Measurements from ENCODE around the gene AIM2.
"Not testable (repeated sequence)": the region's sequence is repeated elsewhere in the genome, so short reads cannot be mapped to it uniquely, and the experiment has no call there.

Gene AIM2, protein sequence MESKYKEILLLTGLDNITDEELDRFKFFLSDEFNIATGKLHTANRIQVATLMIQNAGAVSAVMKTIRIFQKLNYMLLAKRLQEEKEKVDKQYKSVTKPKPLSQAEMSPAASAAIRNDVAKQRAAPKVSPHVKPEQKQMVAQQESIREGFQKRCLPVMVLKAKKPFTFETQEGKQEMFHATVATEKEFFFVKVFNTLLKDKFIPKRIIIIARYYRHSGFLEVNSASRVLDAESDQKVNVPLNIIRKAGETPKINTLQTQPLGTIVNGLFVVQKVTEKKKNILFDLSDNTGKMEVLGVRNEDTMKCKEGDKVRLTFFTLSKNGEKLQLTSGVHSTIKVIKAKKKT
- 2.3 to 72.9 (median 10.7) reads per million in 3 experiments for total RNA-seq

DNA sequence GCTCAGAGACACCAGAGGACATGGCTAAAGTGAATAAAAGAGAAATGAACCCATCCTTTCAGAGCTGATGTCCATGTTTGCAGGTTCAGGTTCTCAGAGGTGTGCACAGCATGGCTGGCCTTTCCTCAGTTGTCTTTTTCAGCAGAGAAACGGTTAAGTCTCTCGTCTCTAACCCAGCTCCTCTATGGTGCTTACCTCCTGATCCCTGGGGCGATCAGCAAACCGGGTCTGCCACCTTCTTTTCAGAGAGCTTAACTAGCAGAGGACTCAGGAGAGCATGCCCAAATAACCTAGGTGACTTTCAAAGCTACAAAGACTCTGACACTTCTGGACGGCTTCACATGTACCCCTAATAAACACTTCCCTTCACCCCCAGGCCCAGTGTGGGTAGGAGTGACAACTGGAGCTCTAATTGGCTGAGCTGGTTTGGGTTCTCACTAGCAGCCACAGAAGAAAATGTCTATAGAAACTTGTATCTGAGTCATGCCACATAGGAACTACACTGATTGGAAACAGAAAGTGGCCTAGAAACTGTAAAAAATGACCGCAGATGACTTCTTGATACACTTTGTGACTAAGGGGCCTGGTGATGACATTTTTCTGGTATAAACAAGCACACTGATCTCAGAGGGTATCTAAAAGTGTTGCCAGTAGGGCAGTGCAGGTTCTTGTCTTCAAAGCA lies at the start of gene AIM2:
AIM2 (minus strand) TSS at position 329 of the 682 bp plus-strand sequence. CDS start 3,267 bp downstream, outside the sequence.
- peak; percentile 86 for DNase-seq

DNA sequence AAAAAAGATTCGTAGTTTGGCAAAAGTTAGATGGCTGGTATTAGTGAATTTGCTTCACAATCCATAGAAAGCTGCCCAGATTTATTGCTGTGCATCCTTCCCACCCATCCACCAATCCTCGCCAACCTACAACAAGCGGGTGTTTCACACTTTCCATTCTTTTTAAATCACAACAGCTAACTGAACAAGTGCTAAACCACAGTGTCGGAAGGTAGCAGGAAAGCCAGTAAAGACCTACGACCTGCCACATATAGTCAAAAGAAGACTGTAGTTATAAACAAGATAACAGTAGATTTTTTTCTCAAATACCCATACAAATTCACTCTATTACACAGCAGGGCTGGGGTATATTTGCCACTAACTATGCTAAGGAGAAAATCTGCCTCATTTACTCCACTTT lies 47.0 kb upstream of the AIM2 start:
- DNase-seq = no peak

DNA sequence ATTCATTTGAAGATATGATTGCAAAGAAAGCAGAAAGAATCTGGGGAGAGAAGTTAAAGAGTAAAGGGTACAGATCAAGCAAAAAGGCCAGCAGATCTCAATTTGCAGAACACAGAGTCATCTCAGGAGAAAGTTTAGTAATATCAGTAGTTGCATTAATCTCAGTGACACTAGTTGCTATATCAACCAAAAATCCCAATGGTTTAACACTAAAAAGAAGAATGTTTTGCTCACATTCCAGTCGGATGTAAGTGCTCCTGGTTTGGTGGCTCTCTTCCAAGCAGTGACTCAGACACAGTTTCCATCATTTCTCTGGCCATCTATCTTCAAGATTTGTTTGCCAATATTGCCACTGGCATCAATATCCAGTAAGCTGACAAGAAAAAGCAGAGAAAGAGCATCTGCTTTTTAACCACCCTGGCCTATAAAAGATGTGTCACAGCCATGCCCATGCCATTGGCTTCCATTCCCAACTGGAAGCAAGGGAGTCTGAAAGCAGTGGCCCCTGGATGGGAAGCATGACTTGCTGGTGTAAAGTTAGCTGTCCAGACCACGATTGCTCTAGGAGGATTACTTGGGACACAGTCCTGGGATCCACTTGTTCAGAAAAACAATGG lies 45.5 kb upstream of the AIM2 start:
- DNase-seq = no peak

DNA sequence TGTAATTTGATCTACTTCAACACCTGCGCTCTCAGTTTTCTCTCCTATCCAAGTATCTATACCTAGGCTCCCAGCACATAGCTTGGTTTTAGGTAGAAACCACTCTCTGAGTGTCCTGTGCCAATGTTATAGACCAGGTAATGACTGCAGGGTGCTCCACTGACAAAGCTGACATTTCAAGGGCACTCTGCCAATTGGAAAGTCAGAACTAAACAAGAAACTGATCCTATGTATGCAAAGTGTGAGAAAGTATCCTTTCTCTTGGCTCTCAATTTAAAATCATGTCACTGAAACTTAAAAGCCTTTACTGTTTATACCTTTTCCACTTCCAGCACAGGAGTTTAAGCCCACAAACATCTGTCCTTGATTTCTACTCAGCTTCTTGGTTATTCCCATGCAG lies 45.0 kb upstream of the AIM2 start:
- no peak for DNase-seq

DNA sequence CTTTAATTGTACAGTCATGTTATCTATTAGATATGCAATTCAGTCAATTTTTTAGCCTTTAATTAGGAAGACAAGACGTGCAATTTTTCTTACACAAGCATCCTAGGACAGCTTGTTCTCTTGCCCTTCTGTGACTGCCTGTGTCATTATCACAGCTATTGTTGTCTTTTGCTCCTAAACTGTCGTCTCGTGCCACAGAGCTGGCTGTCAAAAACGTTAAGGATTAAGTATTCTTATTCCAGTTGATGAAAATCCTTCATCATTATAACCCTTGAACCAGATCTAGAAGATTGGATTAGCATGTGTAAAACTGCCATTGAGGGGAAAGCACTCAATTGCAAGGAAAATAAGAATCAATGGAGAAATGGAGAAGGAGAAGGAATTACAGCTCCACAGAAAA lies 43.8 kb upstream of the AIM2 start:
- DNase-seq = no peak

DNA sequence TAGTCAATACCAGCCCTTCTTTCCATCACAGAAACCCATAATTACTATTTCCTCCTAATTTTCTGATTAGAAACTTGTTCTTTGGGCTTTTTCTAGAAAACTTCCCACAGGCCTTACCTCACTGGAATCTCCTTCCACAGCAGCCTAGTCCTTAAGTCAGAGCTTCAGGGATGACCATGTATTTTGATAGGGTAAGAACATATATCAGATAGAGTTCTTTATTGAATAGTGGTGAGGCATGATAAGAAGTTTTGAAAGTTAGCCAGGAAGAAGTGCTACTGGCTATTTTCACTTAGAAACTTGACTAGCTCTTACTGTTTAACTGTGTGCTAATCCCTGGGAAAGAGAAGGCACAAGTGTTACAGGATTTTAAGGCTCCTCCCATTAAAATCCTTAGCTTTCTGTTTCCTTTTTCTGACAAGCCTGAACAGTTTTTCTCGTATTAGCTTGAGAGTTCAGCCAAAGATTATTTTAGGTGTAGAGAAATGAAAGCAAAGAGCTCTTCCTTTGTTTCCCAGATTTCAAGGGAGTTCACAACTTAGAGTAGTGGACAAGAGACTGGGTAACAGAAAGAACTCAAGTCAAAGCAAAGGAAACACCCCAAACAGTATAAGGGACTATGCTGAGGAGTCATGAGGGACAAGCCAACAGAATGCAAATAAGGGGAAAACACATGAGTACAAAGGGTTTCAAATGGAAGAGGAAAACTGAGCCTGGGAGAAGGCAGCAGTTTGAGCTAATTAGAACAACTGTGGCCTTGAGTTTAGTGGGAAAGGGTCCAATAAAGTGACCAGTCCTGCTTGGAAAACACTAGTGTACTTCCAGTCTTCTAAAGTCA lies 37.2 kb upstream of the AIM2 start:
- DNase-seq = no peak

DNA sequence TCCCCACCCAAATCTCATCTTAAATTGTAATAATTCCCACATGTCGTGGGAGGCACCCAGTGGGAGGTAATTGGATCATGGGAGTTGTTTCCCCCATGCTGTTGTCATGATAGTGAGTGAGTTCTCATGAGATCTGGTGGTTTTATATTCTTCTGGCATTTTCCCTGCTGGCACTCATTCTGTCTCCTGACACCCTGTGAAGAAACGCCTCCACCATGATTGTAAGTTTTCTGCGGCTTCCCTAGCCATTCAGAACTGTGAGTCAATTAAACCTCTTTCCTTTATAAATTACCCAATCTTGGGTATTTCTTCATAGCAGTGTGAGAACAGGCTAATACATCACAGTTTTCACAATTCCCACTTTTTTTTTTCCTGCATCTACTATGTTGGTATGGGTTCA lies 26.5 kb upstream of the AIM2 start:
- not testable (repeated sequence) for DNase-seq

DNA sequence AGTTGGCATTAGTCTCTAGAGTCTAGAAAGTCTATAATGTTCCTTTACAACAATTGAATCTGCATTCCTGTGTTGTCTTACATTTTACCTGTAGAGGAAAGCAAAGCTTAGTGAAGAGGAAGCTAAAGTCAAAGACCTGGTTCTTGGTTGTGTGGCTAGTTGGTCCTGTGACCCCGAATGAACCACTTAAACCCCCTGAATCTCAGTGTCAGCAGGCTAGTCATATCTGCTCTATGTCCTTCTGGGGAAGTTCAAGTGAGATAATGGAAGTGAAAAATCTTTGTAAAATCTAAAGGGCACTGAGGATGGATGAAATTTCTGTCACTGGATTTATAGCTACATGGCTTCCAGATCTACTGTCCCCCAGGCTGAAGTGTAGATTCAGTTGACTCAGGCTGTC lies 24.0 kb upstream of the AIM2 start:
- DNase-seq = no peak

DNA sequence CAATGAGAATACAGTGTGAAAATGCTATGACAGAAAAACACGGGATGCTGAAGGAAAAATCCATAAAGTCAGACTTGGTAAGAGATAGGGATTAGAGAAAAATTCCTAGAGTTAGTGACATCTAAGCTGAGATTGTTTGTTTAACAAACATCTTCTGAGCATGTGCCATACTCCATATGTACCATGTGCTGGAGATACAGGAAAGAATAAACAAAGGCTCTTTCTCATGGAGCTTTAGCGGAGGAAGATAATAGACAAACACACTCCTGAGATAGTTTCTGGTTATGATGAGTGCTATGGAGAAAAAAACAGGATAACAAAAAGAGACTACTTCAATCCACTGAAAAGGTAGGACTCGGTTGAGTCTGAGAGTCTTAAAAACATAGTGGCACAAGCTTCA lies 22.0 kb upstream of the AIM2 start:
- no peak for DNase-seq

DNA sequence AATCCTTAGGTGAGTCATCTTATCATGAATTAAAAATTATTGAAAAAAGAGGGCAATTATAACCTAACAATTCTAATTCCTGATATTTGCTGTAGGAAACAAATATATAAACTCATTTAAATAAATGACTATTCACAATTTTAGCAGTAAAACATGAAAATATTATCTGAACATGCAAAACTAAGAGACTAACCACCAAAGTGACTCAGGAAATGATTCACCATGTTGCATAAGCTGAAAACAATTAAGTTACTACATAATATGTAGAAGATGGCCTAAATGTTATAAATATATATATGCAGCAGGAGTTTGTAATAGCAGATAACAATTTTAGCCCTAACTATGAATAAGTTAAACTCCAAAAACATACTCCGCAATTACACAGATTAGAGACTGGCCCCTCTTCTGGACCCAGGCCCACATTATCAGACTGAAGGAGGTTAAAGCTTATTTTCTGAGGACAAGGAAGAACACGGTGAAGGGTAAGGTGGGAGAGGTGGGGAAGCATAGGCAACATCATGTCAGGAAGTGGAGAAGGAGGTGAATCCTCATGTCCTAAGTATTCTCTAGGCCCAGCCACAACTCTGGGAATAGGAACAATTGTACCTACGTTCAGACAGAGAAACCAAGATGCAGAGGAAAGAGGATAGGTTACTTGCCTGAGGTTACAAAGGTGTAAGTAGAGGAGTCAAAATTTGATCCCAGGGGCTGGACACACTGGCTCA lies 15.6 kb upstream of the AIM2 start:
- DNase-seq = no peak

DNA sequence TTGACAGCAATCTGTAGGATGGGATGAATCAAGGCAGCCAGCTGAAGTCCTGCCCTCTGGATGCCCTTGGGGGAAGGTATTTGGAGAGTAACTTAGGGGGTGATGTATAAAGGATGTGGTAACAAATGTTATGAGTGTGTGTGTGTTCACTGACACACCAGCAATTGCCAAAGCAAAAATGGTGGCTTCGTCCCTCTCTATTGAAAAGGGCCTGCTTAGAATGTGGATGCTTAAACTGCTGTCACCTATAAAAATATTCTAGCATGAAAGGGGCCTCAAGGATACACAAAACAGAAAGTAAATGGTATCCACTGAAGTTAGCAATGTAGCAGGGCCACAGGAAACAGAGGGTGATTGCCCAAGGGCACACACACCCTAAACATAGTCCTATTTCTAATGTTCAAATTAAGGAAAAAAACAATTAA lies 15.1 kb upstream of the AIM2 start:
- DNase-seq = no peak

DNA sequence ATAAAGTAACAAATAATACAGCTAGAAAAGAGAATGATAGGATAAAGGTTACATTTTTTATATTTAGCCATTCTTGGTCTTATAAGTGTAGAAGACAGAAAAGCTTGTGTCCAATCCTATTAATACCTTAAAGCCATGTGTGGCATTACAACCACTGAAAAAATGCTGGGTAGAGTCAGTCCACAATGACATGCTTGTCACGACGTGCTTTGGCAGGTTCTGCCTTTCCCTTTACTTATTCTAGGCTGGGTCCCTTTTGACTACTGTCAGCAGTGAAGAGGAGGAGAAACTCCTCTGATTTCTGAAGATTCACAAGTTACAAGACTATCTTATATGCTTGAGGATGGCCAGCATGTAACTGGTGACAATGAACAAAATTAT lies 14.6 kb upstream of the AIM2 start:
- no peak for DNase-seq

DNA sequence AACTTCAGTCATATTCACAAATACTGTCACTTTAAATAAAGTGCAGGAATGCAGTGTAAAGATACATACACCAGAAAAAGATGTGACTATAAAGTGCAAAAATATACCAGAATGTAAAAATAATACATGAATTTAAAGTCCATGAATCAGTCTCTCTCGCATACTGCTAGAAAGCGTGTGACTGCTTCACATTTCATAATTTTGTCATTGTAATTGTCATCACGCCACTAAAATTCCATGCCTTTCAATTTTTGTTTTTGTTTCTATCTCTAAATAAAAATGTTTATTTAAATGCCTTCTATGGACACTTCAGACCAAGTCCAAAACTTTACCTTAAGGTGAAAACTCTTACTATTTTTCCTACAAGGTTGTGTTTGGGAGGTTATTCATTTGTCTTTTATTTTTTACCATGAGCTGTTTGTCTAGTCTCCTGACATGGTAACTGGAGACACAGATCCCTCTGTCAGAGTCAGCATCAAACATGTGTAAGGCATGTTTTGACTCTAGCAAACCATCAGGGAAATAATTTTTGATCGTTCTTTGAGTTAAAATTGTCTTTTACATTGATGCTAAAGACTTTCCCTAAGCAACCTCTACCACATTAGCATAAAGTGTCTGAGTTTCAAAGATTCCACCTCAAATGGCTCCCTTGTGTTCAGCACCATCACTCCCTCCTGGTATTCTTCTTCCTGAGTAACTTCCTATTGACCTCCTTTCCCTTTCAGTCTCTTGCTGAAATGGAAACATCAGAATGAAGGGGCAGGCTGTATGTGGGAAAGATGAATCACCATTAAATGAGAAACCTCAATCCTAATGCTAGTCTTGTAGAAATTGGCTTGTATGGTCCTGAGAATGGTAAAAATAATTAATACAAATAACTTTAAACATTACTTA lies 14.0 kb upstream of the AIM2 start:
- no peak for DNase-seq

DNA sequence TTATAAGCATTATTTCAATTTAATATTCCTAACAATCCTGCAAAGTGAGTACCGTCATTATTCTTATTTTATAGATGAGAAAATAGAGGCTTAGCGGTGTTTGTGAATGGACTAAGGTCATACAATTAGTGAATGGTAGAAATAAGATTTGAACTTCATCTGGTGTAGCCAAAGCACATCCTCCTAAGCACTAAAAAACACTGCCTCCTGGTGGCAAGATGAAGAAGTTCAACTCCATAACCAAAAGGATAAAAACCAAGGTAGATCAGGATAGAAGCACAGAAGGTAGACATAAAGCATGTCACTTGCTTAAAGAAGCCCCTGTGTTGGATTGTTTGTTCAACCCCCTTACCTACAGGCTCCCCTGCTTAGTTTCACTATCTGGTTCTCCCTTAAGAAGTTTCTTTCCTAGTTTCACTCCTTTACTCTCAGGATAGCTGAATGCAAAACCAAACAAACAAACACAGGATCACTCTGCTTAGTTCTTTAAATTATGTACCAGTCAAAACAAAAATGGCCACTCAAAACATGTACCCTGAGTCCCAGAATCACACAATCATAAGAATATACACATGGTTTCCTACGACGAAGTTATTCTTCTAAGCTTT lies 12.7 kb upstream of the AIM2 start:
- DNase-seq = peak; percentile 27

DNA sequence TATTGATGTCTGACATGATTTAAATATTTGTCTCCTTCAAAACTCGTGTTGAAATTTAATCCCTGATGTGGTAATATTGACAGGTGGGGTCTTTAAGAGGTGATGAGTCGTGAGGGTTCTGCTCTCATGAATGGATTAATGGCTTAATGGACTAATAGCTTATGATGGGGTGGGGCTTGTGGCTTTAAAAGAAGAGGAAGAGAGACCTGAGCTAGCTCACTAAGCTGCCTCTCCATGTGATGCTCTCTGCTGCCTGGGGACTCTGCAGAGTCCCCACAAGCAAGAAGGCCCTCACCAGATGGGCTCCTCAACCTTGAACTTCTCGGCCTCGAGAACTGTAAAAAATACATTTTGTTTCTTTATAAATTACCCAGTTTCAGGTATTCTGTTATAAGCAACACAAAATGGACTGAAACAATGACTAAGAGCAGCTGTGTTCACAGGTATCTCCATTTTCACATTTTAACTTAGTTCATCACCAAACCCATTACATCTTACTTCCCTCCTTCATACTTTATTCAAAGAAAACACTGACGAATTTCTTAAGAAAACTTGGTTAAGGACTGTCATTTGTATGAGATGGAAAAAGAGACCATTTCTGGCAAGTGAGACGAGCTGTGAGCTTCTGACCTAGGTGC lies 12.1 kb upstream of the AIM2 start:
- no peak for DNase-seq

DNA sequence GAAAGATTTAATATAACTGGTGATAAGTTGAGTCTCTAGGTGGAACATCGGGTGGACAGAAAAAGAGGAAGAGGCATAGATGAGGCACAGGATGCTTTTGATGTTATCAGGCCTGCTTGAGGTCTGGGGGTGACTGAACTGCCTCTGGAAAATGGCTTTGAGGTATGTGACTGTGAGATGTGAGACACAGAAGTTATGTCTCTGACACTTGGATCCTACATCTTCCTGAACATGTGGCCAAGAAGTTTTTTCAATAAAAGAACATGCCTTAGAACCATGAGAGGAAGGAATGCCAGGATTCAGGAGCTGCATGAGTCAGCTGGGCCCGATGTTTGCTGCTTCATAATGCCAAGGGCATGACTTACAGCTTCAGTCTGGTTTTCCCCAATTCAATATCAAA lies 11.5 kb upstream of the AIM2 start:
- no peak for DNase-seq

DNA sequence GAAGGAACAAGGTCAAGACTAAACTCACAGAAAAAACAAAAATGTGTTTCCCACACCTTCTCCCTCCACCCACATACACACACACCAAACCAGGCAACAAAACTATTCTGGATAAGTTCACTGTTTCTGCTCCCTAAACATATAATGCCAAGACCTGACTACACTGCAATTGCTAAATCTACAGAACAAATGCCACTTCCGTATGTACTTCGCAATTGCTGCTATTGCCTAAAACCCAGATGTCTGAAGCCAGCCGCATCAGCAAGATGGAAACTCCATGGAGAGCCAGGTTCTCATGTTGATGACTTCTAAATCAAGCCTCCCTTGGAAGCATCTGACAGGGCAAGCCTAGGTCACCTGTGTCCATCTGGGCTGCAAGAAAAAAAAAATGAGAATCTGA lies 8.3 kb upstream of the AIM2 start:
- DNase-seq = no peak

DNA sequence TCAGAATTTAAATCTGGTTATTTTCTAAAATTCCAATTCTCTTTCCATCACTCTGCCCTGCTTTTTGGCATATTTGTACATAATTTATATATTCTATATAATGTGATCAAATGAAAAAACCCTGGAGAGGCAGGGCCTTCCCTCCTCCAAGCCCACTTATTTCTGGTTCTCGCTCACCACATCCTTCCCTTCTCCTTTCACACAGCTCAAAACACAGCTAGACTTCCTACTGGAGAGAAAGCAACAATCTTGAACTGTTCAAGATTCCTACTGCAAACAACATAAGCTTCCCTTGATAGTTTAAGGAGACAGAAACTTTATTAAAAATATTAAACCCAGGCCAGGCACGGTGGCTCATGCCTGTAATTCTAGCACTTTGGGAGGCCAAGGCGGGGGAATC lies 7.6 kb upstream of the AIM2 start:
- DNase-seq = no peak

DNA sequence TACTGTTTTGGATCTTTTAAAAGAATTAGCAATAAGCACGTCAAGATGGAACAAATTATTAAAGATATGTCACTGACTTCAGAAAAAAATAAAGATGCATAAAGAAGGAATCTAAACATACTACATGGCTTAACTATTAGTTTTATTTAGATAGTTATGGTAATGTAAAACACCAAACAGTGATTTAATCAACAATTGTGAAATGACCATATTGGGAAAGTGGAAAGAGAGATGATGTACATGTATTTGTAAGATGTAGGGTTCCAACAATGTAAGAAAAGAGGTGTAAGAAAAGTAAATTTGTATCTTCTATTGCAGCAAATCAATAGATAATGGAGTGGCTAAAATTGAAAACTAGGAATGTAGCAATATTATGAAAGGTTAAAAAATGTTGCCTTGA lies 6.4 kb upstream of the AIM2 start:
- no peak for DNase-seq

DNA sequence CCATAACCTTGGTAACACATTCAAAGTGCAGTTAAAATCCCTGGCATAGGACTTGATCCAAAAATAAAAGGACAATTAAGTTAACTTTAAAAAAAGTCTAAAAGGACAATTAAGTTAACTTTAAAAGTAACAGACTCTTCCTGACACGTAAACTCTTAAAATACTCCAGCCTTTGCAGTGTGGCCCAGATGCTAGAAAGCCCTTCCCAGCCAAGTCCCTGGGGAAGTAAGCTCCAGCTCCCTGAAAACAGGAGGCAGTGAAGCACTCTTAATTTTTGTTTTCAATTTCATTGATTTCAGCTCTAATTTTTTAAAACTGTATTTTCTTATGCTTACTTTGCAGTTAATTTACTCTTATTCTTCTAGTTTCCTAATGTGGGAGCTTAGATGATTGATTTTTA lies 5.1 kb upstream of the AIM2 start:
- DNase-seq = no peak
